Hematopoietic multipotent progenitor cell treated with erythropoietin and hydrocortisone succinate and interleukin-3 and kit ligand, for 4 days (in vitro differentiated cells): ENCODE data around the gene DLD.
"Not testable (repeated sequence)": the region's sequence is repeated elsewhere in the genome, so short reads cannot be mapped to it uniquely, and the experiment has no call there.

Experiments used
- DNase-seq: peaks from one replicate; pipeline ENCODE4 v3.0.0-alpha.2; 2015

Gene DLD

GRCh38 chr7:107917763-107918651, 27.0 kb downstream of the DLD start:
- DNase-seq, result no peak

- DNase-seq, result no peak
Measured at GRCh38 chr7:107918948-107919347, 28.0 kb downstream of the DLD start.

- DNase-seq, result peak; percentile 37
Measured at GRCh38 chr7:107920048-107920772, 29.2 kb downstream of the DLD start.

- DNase-seq, result not testable (repeated sequence)
Measured at GRCh38 chr7:107921826-107922225, 30.8 kb downstream of the DLD start.

GRCh38 chr7:107922886-107923285, 31.9 kb downstream of the DLD start:
- DNase-seq, result no peak

GRCh38 chr7:107924841-107925504, 34.0 kb downstream of the DLD start:
- peak; percentile 69 for DNase-seq

GRCh38 chr7:107926481-107926880, 35.5 kb downstream of the DLD start:
- no peak for DNase-seq

GRCh38 chr7:107931740-107932515, 40.9 kb downstream of the DLD start:
- DNase-seq, result peak; percentile 61

GRCh38 chr7:107932805-107933204, 41.8 kb downstream of the DLD start:
- DNase-seq, result no peak

- DNase-seq, result no peak
Measured at GRCh38 chr7:107933386-107934013, 42.5 kb downstream of the DLD start.

- DNase-seq, result no peak
Measured at GRCh38 chr7:107934991-107935770, 44.2 kb downstream of the DLD start.

GRCh38 chr7:107936312-107936711, 45.3 kb downstream of the DLD start:
- DNase-seq, result no peak

GRCh38 chr7:107937531-107937930, 46.5 kb downstream of the DLD start:
- DNase-seq, result no peak

GRCh38 chr7:107938456-107939250, 47.7 kb downstream of the DLD start:
- no peak for DNase-seq

GRCh38 chr7:107939573-107940489, 48.8 kb downstream of the DLD start:
- DNase-seq, result no peak

- DNase-seq, result no peak
Measured at GRCh38 chr7:107940951-107941350, 50.0 kb downstream of the DLD start.

GRCh38 chr7:107943018-107943417, 52.0 kb downstream of the DLD start:
- DNase-seq, result no peak

- no peak for DNase-seq
Measured at GRCh38 chr7:107944411-107945169, 53.6 kb downstream of the DLD start.

- DNase-seq, result no peak
Measured at GRCh38 chr7:107945332-107945731, 54.3 kb downstream of the DLD start.
